GM10248 (cell line): ENCODE measurements around the gene ADGRB2.

Experiments used
- CTCF ChIA-PET: fragments of 300-600 bp; sonication (Branson Sonifier 250); formaldehyde crosslinking; extraction: SDS; loops from one replicate; lab custom pipeline; 2021; ENCODE audit warnings: antibody characterized with exemption; lab: Yijun Ruan, JAX
- POLR2A ChIA-PET: fragments of 350-650 bp; sonication (Branson Sonifier 250); formaldehyde crosslinking; extraction: SDS; loops from one replicate; lab custom pipeline; 2020; ENCODE audit warnings: antibody characterized with exemption; lab: Yijun Ruan, JAX
- DNase-seq: peaks from one replicate; pipeline ENCODE4 v3.0.0; 2012; ENCODE audit errors: extremely low spot score
- CTCF ChIP-seq: IDR thresholded peaks from 2 replicates; pipeline ENCODE4 v1.5.1; 2012; ENCODE audit warnings: mild to moderate bottlenecking, low read depth; ENCODE audit errors: extremely low read depth, missing control alignments, control extremely low read depth

ADGRB2 gene

GRCh38 chr1:31694964-31695313 is 69.2 kb downstream of the ADGRB2 start:
- TF ChIP-seq CTCF = no peak
- ChIA-PET POLR2A (no interaction called here), CTCF (interaction anchor here (1.0 to 1.1 kb wide), 2 partner anchors 11 to 94 kb away, joined by 3 read pairs; no protein-coding TSS in a partner anchor)
- no peak for DNase-seq

DNA sequence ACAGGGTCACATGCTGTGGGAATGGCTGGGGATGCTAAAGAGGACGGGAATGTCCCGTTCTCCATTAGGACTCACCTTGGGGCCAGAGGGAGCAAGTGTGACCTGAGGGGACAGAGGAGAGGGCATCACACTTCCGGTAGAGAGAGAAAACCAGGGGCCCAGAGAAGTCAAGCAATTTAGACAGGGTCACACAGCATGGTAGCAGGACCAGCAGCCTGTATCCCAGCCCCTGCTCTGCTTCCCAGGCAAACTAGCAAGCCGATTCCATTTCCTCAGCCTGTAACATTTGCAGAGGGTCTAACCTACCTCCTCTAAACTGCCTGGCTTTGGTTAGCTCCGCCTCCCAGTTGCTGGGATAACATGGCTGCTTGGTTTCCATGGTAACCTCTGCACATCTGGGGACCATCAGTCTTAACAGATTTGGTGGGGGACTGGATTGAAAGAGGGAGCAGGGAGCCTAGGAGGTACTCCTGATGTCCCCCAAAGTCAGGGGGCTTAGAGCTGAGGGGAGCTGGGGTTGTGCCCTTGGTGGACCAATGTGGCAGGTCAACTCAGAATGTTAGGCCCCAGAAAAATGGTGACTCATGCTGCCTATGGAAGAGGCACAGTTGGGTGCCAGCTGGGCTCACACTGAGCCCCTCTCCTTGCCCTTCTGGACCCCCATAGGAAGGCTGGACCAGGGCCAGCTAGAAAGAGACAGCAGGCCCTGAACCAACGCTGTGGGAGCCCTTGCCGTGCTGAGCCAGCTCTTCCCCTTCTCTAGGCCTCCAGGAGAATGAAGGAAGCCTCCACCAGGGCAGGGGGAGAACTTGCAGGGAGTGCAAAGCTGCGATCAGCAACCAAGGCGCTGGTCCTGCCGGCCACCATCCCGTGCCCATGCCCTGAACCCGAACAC is 69.8 kb downstream of the ADGRB2 start:
- POLR2A ChIA-PET = no interaction called here
- no peak for TF ChIP-seq CTCF
- DNase-seq = no peak
- CTCF ChIA-PET = interaction anchor here (1.0 kb wide), 1 partner anchor 11 kb away, joined by 3 read pairs; no protein-coding TSS in a partner anchor

DNA sequence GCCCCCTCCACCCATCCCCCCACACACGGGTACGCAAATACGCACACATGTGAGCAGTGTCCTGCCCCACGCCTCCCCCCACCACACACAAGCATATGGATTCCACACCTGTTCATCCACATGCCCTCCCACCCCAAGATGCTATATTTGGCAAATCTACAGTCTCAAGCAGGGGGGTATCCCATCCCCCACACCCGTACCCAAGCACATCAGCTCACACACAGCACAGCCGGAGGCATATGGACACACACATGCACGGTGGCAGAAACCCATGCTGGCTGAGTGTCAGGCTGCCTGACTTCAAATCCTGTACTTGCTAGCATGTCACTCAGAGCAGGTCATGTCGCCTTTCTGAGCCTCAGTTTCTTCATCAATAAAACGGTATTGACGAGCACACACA is 70.9 kb downstream of the ADGRB2 start:
- DNase-seq = no peak
- CTCF ChIA-PET = interaction anchor here (0.8 to 1.4 kb wide), 2 partner anchors 12 to 23 kb away, joined by 3 read pairs; no protein-coding TSS in a partner anchor
- POLR2A ChIA-PET = no interaction called here
- TF ChIP-seq CTCF = no peak

GRCh38 chr1:31691951-31692350 is 72.2 kb downstream of the ADGRB2 start:
- CTCF ChIA-PET = no interaction called here
- TF ChIP-seq CTCF = no peak
- DNase-seq = no peak
- POLR2A ChIA-PET = no interaction called here

DNA sequence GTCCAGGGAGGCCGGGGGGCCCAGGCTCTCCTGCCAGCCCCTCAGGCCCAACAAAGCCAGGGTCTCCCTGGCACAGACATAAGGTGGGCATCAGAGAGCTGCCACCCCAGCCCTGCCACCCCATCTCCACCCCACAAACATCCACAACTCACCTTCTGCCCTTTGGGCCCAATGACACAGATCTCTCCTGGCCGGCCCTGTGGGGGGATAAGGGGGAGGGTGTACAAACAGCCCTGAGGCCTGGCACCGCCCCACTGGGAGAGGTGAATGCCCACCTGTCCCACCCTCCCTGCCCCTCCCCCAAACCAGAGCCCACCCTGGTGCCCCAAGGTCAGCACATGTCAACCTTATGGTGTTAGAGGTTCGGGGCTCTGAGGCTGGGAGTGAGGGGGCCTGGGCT is 72.7 kb downstream of the ADGRB2 start:
- no peak for DNase-seq
- ChIA-PET CTCF (interaction anchor here (1.2 kb wide), 1 partner anchor 24 kb away, joined by 4 read pairs; no protein-coding TSS in a partner anchor), POLR2A (no interaction called here)
- TF ChIP-seq CTCF = no peak

DNA sequence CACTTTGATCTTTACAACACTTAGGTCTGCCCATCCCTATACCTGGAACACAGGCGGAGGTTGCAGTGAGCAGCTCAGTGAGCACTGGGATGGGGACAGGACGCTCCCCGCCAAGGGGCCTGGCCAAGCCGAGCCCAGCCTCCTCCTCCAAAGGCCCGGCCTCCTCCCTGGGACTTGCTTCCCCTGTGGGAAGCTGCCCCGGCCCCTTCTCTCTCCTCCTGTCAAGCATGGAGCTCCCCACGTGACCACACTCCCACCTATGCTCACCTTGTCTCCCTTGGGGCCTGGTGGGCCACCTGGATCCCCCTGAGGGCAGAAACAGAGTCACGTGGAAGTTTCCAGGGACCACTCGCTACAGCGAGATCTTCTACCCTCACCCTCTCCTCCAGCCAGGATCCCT is 73.2 kb downstream of the ADGRB2 start:
- POLR2A ChIA-PET = no interaction called here
- no peak for TF ChIP-seq CTCF
- no peak for DNase-seq
- CTCF ChIA-PET = interaction anchor here (1.2 kb wide), 1 partner anchor 24 kb away, joined by 4 read pairs; no protein-coding TSS in a partner anchor
